ENCODE results near the gene CD109.
"Not testable (repeated sequence)": the region's sequence is repeated elsewhere in the genome, so short reads cannot be mapped to it uniquely, and the experiment has no call there.

The CD109 gene

GRCh38 chr6:73688351-73688750, 7.7 kb upstream of the CD109 start:
- DNase-seq = no peak

- no peak for DNase-seq
Measured at GRCh38 chr6:73690056-73690455, 5.9 kb upstream of the CD109 start.

GRCh38 chr6:73691512-73691911, 4.5 kb upstream of the CD109 start:
- DNase-seq = no peak

- peak; percentile 60 for DNase-seq
Measured at GRCh38 chr6:73694711-73695411, 1.1 kb upstream of the CD109 start.

- no peak for DNase-seq
Measured at GRCh38 chr6:73696966-73697655, 1.1 kb downstream of the CD109 start.

GRCh38 chr6:73699676-73700459, 3.9 kb downstream of the CD109 start:
- no peak for DNase-seq

GRCh38 chr6:73702444-73702843, 6.4 kb downstream of the CD109 start:
- DNase-seq = no peak

- no peak for DNase-seq
Measured at GRCh38 chr6:73703466-73703865, 7.5 kb downstream of the CD109 start.

- peak; percentile 99 for DNase-seq
Measured at GRCh38 chr6:73704260-73704659, 8.3 kb downstream of the CD109 start.

- no peak for DNase-seq
Measured at GRCh38 chr6:73704798-73705197, 8.8 kb downstream of the CD109 start.

- DNase-seq = no peak
Measured at GRCh38 chr6:73706971-73707370, 11.0 kb downstream of the CD109 start.

GRCh38 chr6:73710470-73710869, 14.5 kb downstream of the CD109 start:
- DNase-seq = peak; percentile 50

GRCh38 chr6:73710948-73711347, 14.9 kb downstream of the CD109 start:
- DNase-seq = no peak

GRCh38 chr6:73712535-73713173, 16.7 kb downstream of the CD109 start:
- no peak for DNase-seq

GRCh38 chr6:73713426-73714147, 17.6 kb downstream of the CD109 start:
- peak; percentile 42 for DNase-seq

- DNase-seq = peak; percentile 82
Measured at GRCh38 chr6:73715111-73715508, 19.1 kb downstream of the CD109 start.

GRCh38 chr6:73719046-73719445, 23.0 kb downstream of the CD109 start:
- DNase-seq = no peak

GRCh38 chr6:73722318-73723060, 26.5 kb downstream of the CD109 start:
- peak; percentile 89 for DNase-seq

GRCh38 chr6:73723480-73723879, 27.5 kb downstream of the CD109 start:
- not testable (repeated sequence) for DNase-seq

GRCh38 chr6:73724389-73724788, 28.4 kb downstream of the CD109 start:
- DNase-seq = no peak

GRCh38 chr6:73725192-73725591, 29.2 kb downstream of the CD109 start:
- DNase-seq = peak; percentile 59

GRCh38 chr6:73727114-73727513, 31.1 kb downstream of the CD109 start:
- no peak for DNase-seq
